ENCODE data around the gene RPS14.

RPS14 gene

DNA sequence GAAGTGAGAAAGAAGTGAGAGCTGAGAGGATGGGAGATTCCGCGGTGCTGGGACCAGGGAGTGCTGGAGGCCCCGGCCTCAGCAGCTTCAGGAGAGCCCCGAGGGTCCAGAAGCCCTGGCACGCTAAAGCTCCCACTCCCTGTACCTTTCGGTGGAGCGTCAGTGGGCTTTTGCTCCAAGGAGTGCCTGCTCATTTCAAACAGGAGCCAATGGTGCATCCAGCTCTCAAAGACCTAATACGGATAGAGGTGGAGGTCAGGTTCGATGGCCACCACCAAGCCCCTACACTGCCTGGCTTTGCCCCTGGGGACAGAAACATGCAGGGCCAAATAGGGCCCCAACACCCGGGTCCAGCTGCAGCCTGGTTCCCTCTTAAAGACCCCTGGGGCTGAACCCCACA lies 45.0 kb downstream of the RPS14 start:
- Mint-ChIP-seq H3K27me3 (no peaks in the 10 kb centered on the region), H3K9me3 (no peaks in the 10 kb centered on the region), H3K4me1 (peaks cover 21% of the 10 kb centered on the region), H3K27ac (peak overlapping the region in 1 of 2 donors; percentile 80), H3K4me3 (no peak overlapping the region)
- ATAC-seq = no peak
- no peak for DNase-seq

GRCh38 chr5:150404121-150404520 lies 45.4 kb downstream of the RPS14 start:
- ATAC-seq (peak; percentile 24), DNase-seq (no peak)
- Mint-ChIP-seq H3K4me1 (peaks cover 20% of the 10 kb centered on the region), H3K9me3 (no peaks in the 10 kb centered on the region), H3K4me3 (no peak overlapping the region), H3K27ac (no peak overlapping the region), H3K27me3 (no peaks in the 10 kb centered on the region)

- ATAC-seq = no peak
- Mint-ChIP-seq H3K9me3 (no peaks in the 10 kb centered on the region), H3K4me1 (peaks cover 12% of the 10 kb centered on the region), H3K27ac (no peak overlapping the region), H3K27me3 (no peaks in the 10 kb centered on the region), H3K4me3 (no peak overlapping the region)
- no peak for DNase-seq
These were observed 46.6 kb downstream of the RPS14 start for GRCh38 chr5:150402901-150403342.

DNA sequence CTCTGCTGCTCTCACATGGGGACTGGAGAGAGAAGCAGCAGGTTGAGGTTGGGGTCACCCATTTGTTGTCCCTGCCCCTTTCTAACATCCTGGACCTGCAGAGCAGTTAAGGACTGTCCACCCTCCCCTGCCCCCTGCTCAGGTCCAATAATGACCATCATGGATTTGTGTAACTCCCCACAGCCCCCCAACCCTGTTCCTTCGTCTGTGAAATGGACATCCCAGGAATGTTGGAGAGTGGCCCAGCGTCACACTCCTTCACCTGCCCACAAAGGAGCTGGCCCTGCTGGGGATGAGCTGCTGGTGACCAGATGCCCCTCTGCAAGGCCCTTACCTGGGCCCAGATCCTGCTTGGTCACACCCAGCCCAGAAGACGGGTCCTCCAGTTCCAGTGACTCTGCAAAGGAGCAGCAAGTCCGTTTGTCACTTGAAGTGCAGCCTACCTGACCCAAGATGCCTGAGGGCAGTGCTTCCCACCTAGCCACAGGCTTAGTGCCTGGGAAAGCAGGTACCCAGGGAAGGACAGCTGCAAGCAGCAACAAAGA lies 47.2 kb downstream of the RPS14 start:
- no peak overlapping the region for H3K4me3 Mint-ChIP-seq
- no peaks in the 10 kb centered on the region for H3K27me3 Mint-ChIP-seq
- peak overlapping the region; percentile 27 to 43 for H3K27ac Mint-ChIP-seq
- ATAC-seq (no peak), DNase-seq (no peak)
- peaks cover 12% of the 10 kb centered on the region for H3K4me1 Mint-ChIP-seq
- no peaks in the 10 kb centered on the region for H3K9me3 Mint-ChIP-seq

GRCh38 chr5:150401376-150402228 lies 47.9 kb downstream of the RPS14 start:
- H3K4me3 Mint-ChIP-seq = no peak overlapping the region
- H3K9me3 Mint-ChIP-seq = no peaks in the 10 kb centered on the region
- DNase-seq = no peak
- ATAC-seq = no peak
- peak overlapping the region; percentile 42 to 88 for H3K27ac Mint-ChIP-seq
- no peaks in the 10 kb centered on the region for H3K27me3 Mint-ChIP-seq
- H3K4me1 Mint-ChIP-seq = peaks cover 6% of the 10 kb centered on the region

DNA sequence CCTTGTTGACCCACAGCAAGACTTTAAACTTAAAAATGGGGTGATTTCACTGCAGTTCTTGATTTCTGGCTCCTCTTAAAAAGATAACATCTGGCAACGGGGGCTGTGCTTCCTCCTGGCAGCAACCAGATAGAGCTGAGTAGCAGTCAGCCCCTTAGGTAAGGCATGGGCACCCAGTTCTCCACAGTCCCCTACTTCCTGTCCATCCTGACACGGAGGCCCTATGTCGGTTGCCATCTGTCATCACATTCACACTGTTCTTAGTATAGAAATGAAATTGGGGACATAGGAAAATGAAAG lies 48.5 kb downstream of the RPS14 start:
- H3K27me3 Mint-ChIP-seq = no peaks in the 10 kb centered on the region
- H3K4me1 Mint-ChIP-seq = peaks cover 2% of the 10 kb centered on the region
- no peak overlapping the region for H3K4me3 Mint-ChIP-seq
- no peak for ATAC-seq
- no peak overlapping the region for H3K27ac Mint-ChIP-seq
- no peaks in the 10 kb centered on the region for H3K9me3 Mint-ChIP-seq
- no peak for DNase-seq

DNA sequence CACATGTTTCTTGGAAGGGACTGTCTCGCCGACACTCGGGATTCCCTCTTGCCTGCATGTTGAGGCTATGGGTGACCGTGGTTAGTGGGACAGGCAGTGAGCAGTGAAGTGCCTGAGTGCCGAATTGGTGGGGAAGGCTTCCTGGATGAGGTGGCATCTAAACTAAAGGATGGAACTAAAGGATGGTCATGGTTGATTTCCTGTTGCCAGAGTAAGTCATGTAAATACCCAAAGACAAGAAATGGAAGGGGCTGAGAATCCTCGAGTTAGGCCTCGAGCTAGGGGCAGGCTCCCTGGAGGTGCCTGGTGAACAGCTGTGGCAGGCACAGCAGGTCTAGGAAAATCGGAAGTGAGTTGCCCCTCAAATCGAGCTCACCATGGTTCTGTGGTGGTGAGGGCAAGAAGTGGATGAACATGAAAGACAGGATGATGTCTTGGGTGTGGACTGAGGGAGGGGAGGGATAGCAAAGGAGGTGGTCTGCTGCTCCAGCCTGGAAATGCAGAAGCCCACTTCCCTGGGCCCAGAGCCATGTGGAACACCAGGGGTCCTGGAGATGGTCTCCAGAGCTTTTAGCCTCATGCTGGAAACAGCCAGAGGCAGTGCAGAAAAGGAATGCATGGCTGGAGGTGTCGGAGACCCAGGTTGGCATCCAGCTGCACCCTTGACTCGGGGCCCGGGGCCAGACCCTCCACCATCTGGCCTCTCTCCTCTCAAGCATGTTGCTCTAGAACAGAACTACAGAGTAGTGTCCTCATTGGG lies 49.0 kb downstream of the RPS14 start:
- Mint-ChIP-seq H3K4me1 (no peaks in the 10 kb centered on the region), H3K27me3 (no peaks in the 10 kb centered on the region), H3K27ac (no peak overlapping the region), H3K9me3 (no peaks in the 10 kb centered on the region), H3K4me3 (no peak overlapping the region)
- DNase-seq (no peak), ATAC-seq (no peak)

GRCh38 chr5:150399524-150400211 lies 49.9 kb downstream of the RPS14 start:
- H3K27ac Mint-ChIP-seq = no peak overlapping the region
- H3K27me3 Mint-ChIP-seq = no peaks in the 10 kb centered on the region
- DNase-seq (no peak), ATAC-seq (peak; percentile 4)
- H3K9me3 Mint-ChIP-seq = no peaks in the 10 kb centered on the region
- H3K4me1 Mint-ChIP-seq = no peaks in the 10 kb centered on the region
- no peak overlapping the region for H3K4me3 Mint-ChIP-seq

DNA sequence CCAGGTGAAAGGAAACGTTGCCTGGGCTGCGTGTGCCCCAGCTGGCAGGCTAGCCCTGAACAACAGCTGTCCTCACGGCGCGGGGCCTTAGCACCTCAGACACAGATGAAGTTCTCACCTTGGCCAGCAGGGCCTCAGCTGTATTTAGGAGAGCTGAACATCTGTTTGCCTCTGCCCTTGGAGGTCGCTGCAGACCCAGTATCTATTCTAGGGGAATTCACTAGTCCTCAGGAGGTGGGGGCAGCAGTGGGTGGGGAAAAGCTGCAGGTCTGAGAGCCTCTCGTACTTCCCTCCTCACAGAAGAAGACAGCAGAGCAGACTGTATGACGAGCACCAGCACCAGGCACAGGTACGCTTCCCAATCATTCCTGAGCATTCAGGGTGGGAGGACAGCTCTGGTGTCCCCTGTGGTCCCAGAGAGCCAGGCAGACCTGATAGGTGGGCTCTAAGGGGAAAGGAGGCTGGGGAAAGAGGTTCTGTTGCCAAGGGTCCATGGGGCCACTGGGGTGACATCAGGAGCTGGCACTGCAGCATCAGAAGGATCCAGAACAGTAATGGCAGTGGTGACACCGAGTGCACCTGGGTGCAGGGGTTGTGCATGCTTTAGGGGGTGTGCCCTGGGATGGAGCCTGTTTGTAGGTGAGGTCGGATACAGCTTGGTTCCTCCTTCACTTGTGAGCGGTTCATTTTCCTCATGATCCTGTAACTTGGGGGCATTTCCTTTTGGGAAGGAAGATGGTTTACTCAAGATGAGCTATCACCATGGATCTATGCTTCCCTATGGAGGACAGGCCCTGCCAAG lies 50.6 kb downstream of the RPS14 start:
- DNase-seq = no peak
- Mint-ChIP-seq H3K4me1 (peaks cover 4% of the 10 kb centered on the region), H3K9me3 (no peaks in the 10 kb centered on the region), H3K27me3 (no peaks in the 10 kb centered on the region), H3K4me3 (no peak overlapping the region), H3K27ac (no peak overlapping the region)
- peak; percentile 58 for ATAC-seq

- no peak for DNase-seq
- no peak overlapping the region for H3K27ac Mint-ChIP-seq
- no peaks in the 10 kb centered on the region for H3K9me3 Mint-ChIP-seq
- no peak overlapping the region for H3K4me3 Mint-ChIP-seq
- H3K4me1 Mint-ChIP-seq = peaks cover 11% of the 10 kb centered on the region
- no peaks in the 10 kb centered on the region for H3K27me3 Mint-ChIP-seq
- ATAC-seq = no peak
These were observed 51.5 kb downstream of the RPS14 start for GRCh38 chr5:150397782-150398721.

- ATAC-seq = no peak
- no peak overlapping the region for H3K4me3 Mint-ChIP-seq
- DNase-seq = no peak
- H3K27me3 Mint-ChIP-seq = no peaks in the 10 kb centered on the region
- H3K27ac Mint-ChIP-seq = no peak overlapping the region
- peaks cover 11% of the 10 kb centered on the region for H3K4me1 Mint-ChIP-seq
- no peaks in the 10 kb centered on the region for H3K9me3 Mint-ChIP-seq
These were observed 52.3 kb downstream of the RPS14 start for GRCh38 chr5:150397146-150397781.

- Mint-ChIP-seq H3K4me1 (peaks cover 11% of the 10 kb centered on the region), H3K27me3 (no peaks in the 10 kb centered on the region), H3K4me3 (peak overlapping the region in 1 of 2 donors; percentile 2), H3K27ac (no peak overlapping the region), H3K9me3 (no peaks in the 10 kb centered on the region)
- no peak for DNase-seq
- no peak for ATAC-seq
These were observed 53.3 kb downstream of the RPS14 start for GRCh38 chr5:150396267-150396666.

- DNase-seq (no peak), ATAC-seq (no peak)
- Mint-ChIP-seq H3K4me3 (no peak overlapping the region), H3K27ac (peak overlapping the region in 1 of 2 donors; percentile 10), H3K4me1 (peaks cover 11% of the 10 kb centered on the region), H3K27me3 (no peaks in the 10 kb centered on the region), H3K9me3 (no peaks in the 10 kb centered on the region)
These were observed 53.9 kb downstream of the RPS14 start for GRCh38 chr5:150395688-150395975.
